DND-41 (cell line): ENCODE data around the gene CKS1B.

ENCODE experiments used
- ATAC-seq: fragments of 200-7000 bp; cut with Tn5 transposase; 3 replicates; pipeline ENCODE4 v1.9.1; 2021; ENCODE audit warnings: low read depth; ENCODE audit not compliant: insufficient read depth
- DNase-seq: peaks from one replicate; pipeline ENCODE4 v3.0.0-alpha.2; 2020
- H2AFZ ChIP-seq: 2 replicates; pipeline ENCODE4 v1.6.0; 2012; ENCODE audit warnings: low read depth, low read length
- H3K27ac ChIP-seq: 2 replicates; pipeline ENCODE4 v1.5.1; 2012; ENCODE audit warnings: low read length, inconsistent platforms
- H3K27me3 ChIP-seq: fragments of 200-600 bp; sonication (generic); 2 replicates; pipeline ENCODE4 v1.6.0; 2012; ENCODE audit warnings: low read length, mild to moderate bottlenecking, inconsistent platforms; ENCODE audit not compliant: insufficient read depth, poor library complexity
- H3K36me3 ChIP-seq: 2 replicates; pipeline ENCODE4 v1.5.1; 2012; ENCODE audit warnings: low read length, inconsistent platforms; ENCODE audit not compliant: insufficient read depth
- H3K4me1 ChIP-seq: 2 replicates; pipeline ENCODE4 v1.5.1; 2012; ENCODE audit warnings: mild to moderate bottlenecking, low read length; ENCODE audit not compliant: insufficient read depth
- H3K4me2 ChIP-seq: 2 replicates; pipeline ENCODE4 v1.6.0; 2012; ENCODE audit warnings: mild to moderate bottlenecking, moderate library complexity, low read length, inconsistent platforms; ENCODE audit not compliant: insufficient read depth
- H3K4me3 ChIP-seq, 2 experiments: fragments of 200-600 bp in 1 of 2; shearing (Covaris generic) in 1 of 2; 2 replicates each; pipeline ENCODE4 v1.5.1; 2012 to 2016; ENCODE audit warnings: inconsistent platforms in 2 of 2, low read length in 2 of 2, mild to moderate bottlenecking in 2 of 2, low read depth in 1 of 2, moderate library complexity in 1 of 2
- H3K79me2 ChIP-seq: 2 replicates; pipeline ENCODE4 v1.6.0; 2012; ENCODE audit warnings: low read length, inconsistent platforms; ENCODE audit not compliant: insufficient read depth
- H3K9ac ChIP-seq: 2 replicates; pipeline ENCODE4 v1.6.0; 2012; ENCODE audit warnings: low read depth, mild to moderate bottlenecking, inconsistent platforms, low read length, moderate library complexity
- H3K9me3 ChIP-seq: 2 replicates; pipeline ENCODE4 v1.5.1; 2012; ENCODE audit warnings: low read length, moderate library complexity, mild to moderate bottlenecking, inconsistent platforms; ENCODE audit not compliant: insufficient read depth, severe bottlenecking
- H4K20me1 ChIP-seq: 2 replicates; pipeline ENCODE4 v1.6.0; 2012; ENCODE audit warnings: low read length; ENCODE audit not compliant: insufficient read depth
- EZH2 ChIP-seq: IDR thresholded peaks from 3 replicates; pipeline ENCODE4 v1.6.1; 2012; ENCODE audit warnings: borderline replicate concordance, low read depth, mild to moderate bottlenecking, moderate library complexity, low read length, inconsistent platforms; ENCODE audit not compliant: severe bottlenecking
- TF ChIP-seq, protein P1 (sequence below): IDR thresholded peaks from 2 replicates; pipeline ENCODE4 v1.5.1; 2012; ENCODE audit warnings: borderline replicate concordance, low read length, moderate library complexity, mild to moderate bottlenecking; ENCODE audit not compliant: poor library complexity, severe bottlenecking; ENCODE audit errors: extremely low read depth

Gene CKS1B

DNA sequence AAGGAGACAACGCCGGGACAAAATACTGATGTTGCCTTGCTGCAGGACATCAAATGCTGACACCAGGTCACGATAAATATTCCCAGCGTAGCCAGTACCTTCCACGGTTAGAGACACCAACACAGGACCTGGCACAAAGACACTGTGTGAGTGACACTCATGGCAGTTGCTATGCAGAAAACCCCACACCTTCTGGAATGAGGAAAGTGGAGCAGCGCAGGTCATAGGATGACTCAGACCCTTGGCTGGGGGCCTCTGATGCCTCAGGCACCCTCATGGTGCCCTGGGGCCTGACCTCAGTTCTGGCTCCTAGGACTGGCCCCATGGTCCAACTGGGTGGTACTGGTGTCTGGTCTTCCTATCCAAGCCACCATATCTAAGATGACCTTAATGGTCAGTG, 52.1 kb downstream of the CKS1B start:
- Histone ChIP-seq H4K20me1 (0 out of 2 replicates have a peak, but pooled peaks cover 9% of the 10 kb centered on the region), H3K9ac (no peak overlapping the region), H3K9me3 (no peaks in the 10 kb centered on the region), H3K27ac (no peak overlapping the region), H3K4me3 (no peak overlapping the region), H3K27me3 (peaks cover 10% of the 10 kb centered on the region), H3K36me3 (no peaks in the 10 kb centered on the region), H3K79me2 (no peaks in the 10 kb centered on the region), H2AFZ (no peak overlapping the region), H3K4me2 (no peak overlapping the region), H3K4me1 (no peaks in the 10 kb centered on the region)
- ATAC-seq = no peak
- TF ChIP-seq EZH2 = no peak
- TF ChIP-seq, protein P1, sequence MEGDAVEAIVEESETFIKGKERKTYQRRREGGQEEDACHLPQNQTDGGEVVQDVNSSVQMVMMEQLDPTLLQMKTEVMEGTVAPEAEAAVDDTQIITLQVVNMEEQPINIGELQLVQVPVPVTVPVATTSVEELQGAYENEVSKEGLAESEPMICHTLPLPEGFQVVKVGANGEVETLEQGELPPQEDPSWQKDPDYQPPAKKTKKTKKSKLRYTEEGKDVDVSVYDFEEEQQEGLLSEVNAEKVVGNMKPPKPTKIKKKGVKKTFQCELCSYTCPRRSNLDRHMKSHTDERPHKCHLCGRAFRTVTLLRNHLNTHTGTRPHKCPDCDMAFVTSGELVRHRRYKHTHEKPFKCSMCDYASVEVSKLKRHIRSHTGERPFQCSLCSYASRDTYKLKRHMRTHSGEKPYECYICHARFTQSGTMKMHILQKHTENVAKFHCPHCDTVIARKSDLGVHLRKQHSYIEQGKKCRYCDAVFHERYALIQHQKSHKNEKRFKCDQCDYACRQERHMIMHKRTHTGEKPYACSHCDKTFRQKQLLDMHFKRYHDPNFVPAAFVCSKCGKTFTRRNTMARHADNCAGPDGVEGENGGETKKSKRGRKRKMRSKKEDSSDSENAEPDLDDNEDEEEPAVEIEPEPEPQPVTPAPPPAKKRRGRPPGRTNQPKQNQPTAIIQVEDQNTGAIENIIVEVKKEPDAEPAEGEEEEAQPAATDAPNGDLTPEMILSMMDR = no peak
- no peak for DNase-seq
